ENCODE measurements around the gene LRG1.

DNA sequence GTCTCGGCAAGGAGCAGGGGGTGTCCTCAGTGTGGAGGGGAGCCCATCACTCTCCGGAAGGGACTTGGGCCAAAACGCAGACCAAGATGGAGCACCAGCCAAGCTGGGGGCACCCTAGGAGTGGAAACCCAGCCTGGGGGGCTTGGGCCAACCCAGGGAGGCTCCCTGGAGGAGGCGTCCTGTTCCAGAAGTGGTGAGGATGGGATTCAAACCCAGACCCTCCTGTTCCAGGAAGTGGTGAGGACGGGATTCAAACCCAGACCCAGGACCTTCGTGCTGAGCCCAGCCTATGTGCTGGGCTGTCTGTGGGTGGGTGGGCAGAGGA lies 20.7 kb downstream of the LRG1 start:
- TF ChIP-seq GATA2 (IDR thresholded peaks at IDR 0.05; ENCODE audit: low read depth, low read length) (no peak), GATA3 (IDR thresholded peaks at IDR 0.05; ENCODE audit: low read depth, low read length) (no peak)

Data from SH-SY5Y (cell line).